ENCODE measurements around the gene AGAP1. TPM values are rescaled to one million over a fixed set of nuclear protein-coding genes. Genes with fewer than 3 reads are reported as not detected.

AGAP1 gene
- total and polyA plus RNA-seq, 7 donors: 4.2 to 21.6 (median 16.6) TPM

DNA sequence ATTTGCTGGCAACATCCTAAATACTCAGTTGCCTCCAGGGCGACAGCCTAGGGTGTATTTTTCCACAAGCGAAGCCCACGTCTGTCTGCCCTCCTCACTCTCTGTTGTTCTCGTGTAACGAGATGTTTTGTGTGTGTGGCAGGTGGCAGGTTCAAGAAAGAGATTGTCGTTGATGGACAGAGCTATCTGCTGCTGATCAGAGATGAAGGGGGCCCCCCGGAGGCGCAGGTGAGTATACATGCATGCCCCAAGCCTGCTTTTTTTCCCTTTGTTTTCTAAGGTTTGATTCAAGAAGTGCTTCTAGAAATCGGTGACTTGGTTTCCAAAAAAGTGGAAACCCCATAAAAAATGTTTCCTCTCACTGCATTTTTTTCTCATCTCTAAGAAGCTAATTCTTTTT, 247.0 kb downstream of the AGAP1 start:
- Histone ChIP-seq H3K4me3 (no peak overlapping the region), H3K27me3 (ENCODE audit: insufficient read depth in 3 of 3, low read length in 2 of 3) (no peaks in the 10 kb centered on the region), H3K4me1 (no peaks in the 10 kb centered on the region), H3K36me3 (ENCODE audit: insufficient read depth in 1 of 2, low read depth in 1 of 2) (no peaks in the 10 kb centered on the region), H3K27ac (no peak overlapping the region), H3K9me3 (no peaks in the 10 kb centered on the region)
- intact Hi-C loops (cut with DNase I): loop anchor here in 1 of 2 donors (5.0 to 10.0 kb wide), 2 partner anchors 69 to 306 kb away; no protein-coding TSS in a partner anchor
- 66 to 77% (median 71%) methylated on average over 9 of the region's 9 CpGs for WGBS, 3 donors
- DNase-seq: no peak
- TF ChIP-seq, protein P1, sequence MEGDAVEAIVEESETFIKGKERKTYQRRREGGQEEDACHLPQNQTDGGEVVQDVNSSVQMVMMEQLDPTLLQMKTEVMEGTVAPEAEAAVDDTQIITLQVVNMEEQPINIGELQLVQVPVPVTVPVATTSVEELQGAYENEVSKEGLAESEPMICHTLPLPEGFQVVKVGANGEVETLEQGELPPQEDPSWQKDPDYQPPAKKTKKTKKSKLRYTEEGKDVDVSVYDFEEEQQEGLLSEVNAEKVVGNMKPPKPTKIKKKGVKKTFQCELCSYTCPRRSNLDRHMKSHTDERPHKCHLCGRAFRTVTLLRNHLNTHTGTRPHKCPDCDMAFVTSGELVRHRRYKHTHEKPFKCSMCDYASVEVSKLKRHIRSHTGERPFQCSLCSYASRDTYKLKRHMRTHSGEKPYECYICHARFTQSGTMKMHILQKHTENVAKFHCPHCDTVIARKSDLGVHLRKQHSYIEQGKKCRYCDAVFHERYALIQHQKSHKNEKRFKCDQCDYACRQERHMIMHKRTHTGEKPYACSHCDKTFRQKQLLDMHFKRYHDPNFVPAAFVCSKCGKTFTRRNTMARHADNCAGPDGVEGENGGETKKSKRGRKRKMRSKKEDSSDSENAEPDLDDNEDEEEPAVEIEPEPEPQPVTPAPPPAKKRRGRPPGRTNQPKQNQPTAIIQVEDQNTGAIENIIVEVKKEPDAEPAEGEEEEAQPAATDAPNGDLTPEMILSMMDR (IDR thresholded peaks at IDR 0.05): no peak
- peak in 1 of 4 donors; percentile 34 for ATAC-seq

DNA sequence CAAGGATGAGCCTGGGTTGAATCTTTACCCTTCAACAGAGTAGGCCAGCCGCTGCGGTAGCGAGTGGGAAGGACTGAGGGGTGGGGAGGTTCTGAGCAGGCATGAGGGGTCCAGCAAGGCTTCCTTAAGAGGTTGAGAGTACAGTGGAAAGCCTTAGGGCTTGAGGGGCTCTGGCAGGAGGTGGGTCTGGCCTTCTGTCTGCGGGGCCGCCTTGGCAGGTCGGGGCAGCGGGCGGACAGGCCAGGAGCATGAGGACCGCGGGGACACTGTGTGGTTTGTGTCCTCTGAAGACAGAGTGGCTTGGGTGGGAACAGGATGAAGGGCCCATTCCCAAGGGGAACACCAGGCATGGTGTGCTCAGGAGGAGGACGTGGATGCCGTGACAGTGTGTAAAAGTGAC, 250.3 kb downstream of the AGAP1 start:
- intact Hi-C loops (cut with DNase I): loop anchor here (2.0 to 10.0 kb wide), 3 partner anchors 72 to 309 kb away; no protein-coding TSS in a partner anchor

DNA sequence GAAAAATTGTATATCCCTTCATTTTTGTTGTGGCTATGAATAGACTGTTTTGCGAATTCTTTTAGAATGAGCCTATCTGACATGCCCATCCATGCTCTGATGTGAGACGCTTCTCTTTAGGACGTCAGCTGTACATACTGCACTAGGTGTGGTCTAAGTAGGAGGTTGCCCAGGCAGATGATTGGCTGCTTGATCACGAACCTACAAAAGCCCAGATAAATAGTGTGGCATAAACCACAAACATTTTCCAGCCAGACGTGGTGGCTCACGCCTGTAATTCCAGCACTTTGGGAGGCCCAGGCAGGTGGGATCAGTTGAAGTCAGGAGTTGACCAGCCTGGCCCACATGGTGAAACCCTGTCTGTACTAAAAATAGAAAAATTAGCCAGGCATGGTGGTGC, 251.8 kb downstream of the AGAP1 start:
- H3K4me1 ChIP-seq: peaks cover 16% of the 10 kb centered on the region
- no peak overlapping the region for H3K4me3 ChIP-seq
- DNase-seq: no peak
- no peaks in the 10 kb centered on the region for H3K9me3 ChIP-seq
- WGBS, 3 donors: 88 to 95% (median 90%) methylated on average over 6 of the region's 6 CpGs
- H3K27me3 ChIP-seq (ENCODE audit: insufficient read depth in 3 of 3, low read length in 2 of 3): no peaks in the 10 kb centered on the region
- ATAC-seq: no peak
- H3K27ac ChIP-seq: no peak overlapping the region
- intact Hi-C loops (cut with DNase I): loop anchor here (2.0 to 10.0 kb wide), 3 partner anchors 151 to 608 kb away; no protein-coding TSS in a partner anchor
- TF ChIP-seq, protein P1 (IDR thresholded peaks at IDR 0.05): no peak
- no peaks in the 10 kb centered on the region for H3K36me3 ChIP-seq (ENCODE audit: insufficient read depth in 1 of 2, low read depth in 1 of 2)

More for the DNA sequence above, 250.3 kb downstream of the AGAP1 start:
- H3K4me3 ChIP-seq: no peak overlapping the region
- ATAC-seq (no peak), DNase-seq (no peak)
- H3K4me1 ChIP-seq: peaks cover 9% of the 10 kb centered on the region
- H3K9me3 ChIP-seq: no peaks in the 10 kb centered on the region
- H3K27ac ChIP-seq: no peak overlapping the region
- no peaks in the 10 kb centered on the region for H3K36me3 ChIP-seq (ENCODE audit: insufficient read depth in 1 of 2, low read depth in 1 of 2)
- H3K27me3 ChIP-seq (ENCODE audit: insufficient read depth in 3 of 3, low read length in 2 of 3): no peaks in the 10 kb centered on the region
- WGBS, 3 donors: 93 to 98% (median 95%) methylated on average over 12 of the region's 12 CpGs
- TF ChIP-seq, protein P1 (IDR thresholded peaks at IDR 0.05): no peak

DNA sequence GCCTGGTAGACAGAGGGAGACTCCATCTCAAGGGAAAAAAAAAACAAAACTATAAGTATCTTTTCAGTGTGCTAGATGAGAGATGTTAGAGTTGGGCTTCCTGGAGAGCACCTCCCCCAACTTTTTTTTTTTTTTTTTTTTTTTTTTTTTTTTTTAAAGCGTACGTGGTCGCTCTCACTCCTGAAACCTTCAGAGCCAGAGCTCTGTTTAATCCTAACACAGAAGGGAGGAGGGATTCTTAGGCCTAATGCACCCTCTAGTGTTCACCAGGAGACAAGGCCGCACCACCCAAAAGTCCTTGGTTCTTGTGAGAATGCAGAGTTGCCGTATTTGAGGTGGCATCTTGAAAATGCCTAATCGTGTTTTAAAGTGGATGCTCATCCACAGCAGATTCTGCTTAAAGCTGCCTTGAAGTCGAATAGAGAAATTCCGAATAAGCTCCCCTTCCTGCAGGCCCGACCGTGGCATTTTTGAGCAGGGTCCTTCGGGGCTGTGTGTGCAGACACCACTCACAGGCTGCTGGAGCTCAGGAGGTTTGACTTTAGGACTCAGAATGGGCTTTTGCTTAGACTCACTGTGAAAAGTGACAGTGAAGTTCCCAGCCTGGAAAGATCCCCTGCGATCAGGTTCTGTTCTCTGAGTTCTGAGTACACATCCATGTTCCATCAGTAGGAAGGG, 252.6 kb downstream of the AGAP1 start:
- peaks cover 16% of the 10 kb centered on the region for H3K4me1 ChIP-seq
- no peak overlapping the region for H3K27ac ChIP-seq
- no peaks in the 10 kb centered on the region for H3K27me3 ChIP-seq (ENCODE audit: insufficient read depth in 3 of 3, low read length in 2 of 3)
- peak in 1 of 2 donors; percentile 48 for DNase-seq
- no peaks in the 10 kb centered on the region for H3K9me3 ChIP-seq
- 37 to 57% (median 39%) methylated on average over 12 of the region's 12 CpGs for WGBS, 3 donors
- intact Hi-C loops (cut with DNase I): loop anchor here (1.0 to 10.0 kb wide), 4 partner anchors 150 to 610 kb away; no protein-coding TSS in a partner anchor
- no peaks in the 10 kb centered on the region for H3K36me3 ChIP-seq (ENCODE audit: insufficient read depth in 1 of 2, low read depth in 1 of 2)
- TF ChIP-seq, protein P1 (IDR thresholded peaks at IDR 0.05): peak; percentile 79
- no peak overlapping the region for H3K4me3 ChIP-seq
- ATAC-seq: peak; percentile 79 to 93 (median 89)
